Urinary bladder (tissue), 4 donors: ENCODE results near the gene PAQR3. TPM values are rescaled to one million over a fixed set of nuclear protein-coding genes. Genes with fewer than 3 reads are reported as not detected.

Experiments used
- DNase-seq: peaks from one replicate; pipeline ENCODE4 v3.0.0-alpha.2; 2015; ENCODE audit errors: extremely low spot score
- H3K27ac ChIP-seq: one replicate; pipeline ENCODE4 v1.5.1; 2013; ENCODE audit warnings: low read depth, mild to moderate bottlenecking, moderate library complexity
- H3K36me3 ChIP-seq: one replicate; pipeline ENCODE4 v1.6.1; 2013; ENCODE audit warnings: mild to moderate bottlenecking, moderate library complexity; ENCODE audit not compliant: insufficient read depth
- H3K4me1 ChIP-seq: one replicate; pipeline ENCODE4 v1.6.1; 2013; ENCODE audit warnings: mild to moderate bottlenecking, moderate library complexity; ENCODE audit not compliant: insufficient read depth
- H3K4me3 ChIP-seq: one replicate; pipeline ENCODE4 v1.5.1; 2013; ENCODE audit warnings: low read depth, low read length
- WGBS: extraction: QIAGEN DNeasy Blood & Tissue Kit; methylation state at CpG from one replicate; pipeline ENCODE4 v1.1.7; 2013; 5-methylcytosine and 5-hydroxymethylcytosine counted together
- polyA plus RNA-seq: library from polyadenylated mRNA; stranded (reverse); fragments of 200-250 nt; gene quantifications from one replicate; pipeline ENCODE4 v1.2.3, GENCODE V29; 2013
- small RNA-seq: library from RNA; depleted of rRNA; stranded (forward); fragments of <200 nt; gene quantifications from one replicate; pipeline ENCODE3, GENCODE V24; 2014
- total RNA-seq: library from RNA; depleted of rRNA; stranded (reverse); fragments of >200 nt; gene quantifications from one replicate; pipeline ENCODE4 v1.2.3, GENCODE V29; 2014
- donor health status: healthy with polysubstance abuse.
- donor health status: healthy.

Gene PAQR3
- total and polyA plus RNA-seq, 2 donors, result 10.1 to 22.7 TPM

DNA sequence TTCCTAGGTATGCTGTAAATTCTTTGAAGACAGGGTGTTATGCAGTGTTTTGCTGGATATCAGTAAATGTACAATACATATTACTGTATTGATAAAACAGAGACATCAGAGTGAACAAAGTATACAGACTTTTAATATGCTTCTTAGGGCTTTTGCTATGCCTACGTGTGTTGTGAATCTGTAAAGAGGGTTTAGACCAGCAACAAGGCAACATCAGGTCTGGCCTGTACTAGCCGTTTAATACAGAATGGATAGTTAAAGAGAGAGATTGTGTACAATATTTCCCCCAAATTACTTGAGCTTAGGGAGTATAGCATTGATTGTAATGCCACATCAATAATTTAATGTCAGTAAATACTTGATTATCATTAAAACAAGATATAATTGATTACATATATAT, 75.2 kb downstream of the PAQR3 start:
- DNase-seq, result no peak
- WGBS, result 62% methylated on average over 2 of the region's 2 CpGs
- Histone ChIP-seq H3K4me3 (no peak overlapping the region), H3K36me3 (no peaks in the 10 kb centered on the region), H3K4me1 (no peaks in the 10 kb centered on the region), H3K27ac (no peak overlapping the region)

DNA sequence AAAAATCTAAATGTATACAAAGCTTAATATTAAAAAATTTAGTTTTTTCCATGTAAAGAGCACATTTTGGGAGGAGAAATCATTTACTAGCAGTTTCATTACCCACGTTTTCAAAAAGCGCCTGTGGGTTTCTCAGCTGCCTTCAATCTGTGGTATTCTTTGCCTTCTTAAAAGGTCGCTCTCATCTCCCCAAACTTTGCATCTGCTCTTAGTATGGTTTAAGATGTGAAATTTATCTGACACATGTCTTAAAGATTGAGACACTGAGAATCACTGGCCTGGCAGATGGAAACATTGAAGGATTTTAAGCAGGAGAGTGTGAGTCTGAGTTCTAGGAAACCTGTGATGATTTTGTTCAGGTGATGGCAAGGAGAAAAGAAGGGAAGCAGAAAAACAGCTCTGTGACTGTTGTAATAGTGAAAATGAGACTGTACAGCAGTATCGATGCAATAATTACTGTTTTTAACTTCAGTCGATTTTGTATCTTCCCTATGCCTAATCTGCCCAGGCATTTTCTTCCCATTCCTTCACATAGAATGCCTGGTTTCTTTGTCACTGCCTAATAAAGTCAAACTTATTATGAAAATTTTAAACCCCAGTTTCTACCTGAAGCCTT, 75.9 kb downstream of the PAQR3 start:
- Histone ChIP-seq H3K36me3 (no peaks in the 10 kb centered on the region), H3K4me1 (no peaks in the 10 kb centered on the region), H3K27ac (no peak overlapping the region), H3K4me3 (no peak overlapping the region)
- 82% methylated on average over 5 of the region's 5 CpGs for WGBS
- no peak for DNase-seq

DNA sequence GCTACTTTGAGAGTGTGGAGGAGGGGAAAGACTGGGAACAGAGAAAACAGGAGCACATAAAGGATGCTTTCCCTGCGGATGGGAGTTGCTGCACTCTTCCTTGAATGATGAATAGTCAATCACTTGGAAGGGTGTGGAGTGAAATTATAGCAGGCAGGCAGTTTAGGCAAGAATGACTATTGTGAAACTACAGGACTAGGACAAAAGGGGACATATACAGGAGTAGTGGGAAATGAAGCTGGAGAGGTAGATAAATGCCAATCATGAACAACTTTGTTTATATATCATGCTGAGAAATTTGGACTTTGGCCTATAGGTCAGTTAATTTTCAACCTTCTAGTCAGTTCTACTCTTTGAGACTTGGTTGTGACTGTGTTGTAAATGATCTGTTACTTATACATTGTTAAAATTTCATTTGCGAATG, 76.9 kb downstream of the PAQR3 start:
- Histone ChIP-seq H3K4me3 (no peak overlapping the region), H3K4me1 (no peaks in the 10 kb centered on the region), H3K27ac (no peak overlapping the region), H3K36me3 (no peaks in the 10 kb centered on the region)
- DNase-seq, result no peak
- WGBS, result 94% methylated on average over 2 of the region's 2 CpGs

Small RNA genes lying within 50 kb of the gene (small RNA-seq; reads per million reads assigned to genes)
- not detected for gene RN7SL127P

Other genes starting within 250 kb of the PAQR3 start
- gene BMP2K, start 163.1 kb downstream of the PAQR3 start, total RNA-seq, result 106 TPM
- 7.6 TPM for gene BMP2K, start 163.1 kb downstream of the PAQR3 start, polyA plus RNA-seq